ENCODE data around the gene C1orf159. TPM values are rescaled to one million over a fixed set of nuclear protein-coding genes. Genes with fewer than 3 reads are reported as not detected.

C1orf159 gene
- total and polyA plus RNA-seq, 2 of the 8 experiments (the other 6 are each of a cell fraction or from before 2014, with no cell fraction given), result 10.0 to 10.9 TPM

DNA sequence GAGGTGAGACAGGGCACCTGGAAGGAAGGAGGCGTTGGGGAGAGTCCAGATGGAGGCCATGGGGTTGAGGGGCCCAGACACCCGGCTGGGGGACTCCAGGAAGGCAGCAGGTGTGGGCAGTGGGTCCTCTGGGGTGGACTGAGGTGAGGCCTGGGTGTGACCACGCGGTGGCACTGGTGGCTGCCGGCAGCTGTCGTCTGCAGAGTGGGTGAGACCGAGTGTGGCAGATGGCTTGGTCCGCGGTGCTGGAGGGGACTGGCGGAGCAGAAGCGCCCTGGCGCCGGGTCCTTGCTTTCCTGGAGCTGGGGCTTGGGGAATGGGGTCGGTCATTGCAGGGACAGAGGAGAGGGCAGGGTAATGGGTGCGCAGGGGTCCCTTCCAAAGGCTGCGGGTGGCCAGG lies 83.5 kb downstream of the C1orf159 start (continued):
- TF ChIP-seq RFX5 (IDR thresholded peaks at IDR 0.05; ENCODE audit: borderline replicate concordance, low read depth, low read length), result no peak
- no peak for TF ChIP-seq GABPA (IDR thresholded peaks at IDR 0.05; ENCODE audit: borderline replicate concordance, insufficient read depth, low read length)
- no peak for TF ChIP-seq ZNF274 (IDR thresholded peaks at IDR 0.05; ENCODE audit: borderline replicate concordance, extremely low read depth, low read length)
- TF ChIP-seq CHD2 (IDR thresholded peaks at IDR 0.05; ENCODE audit: low read length), result no peak

Other genes with a start within 250 kb of the C1orf159 start
- gene SAMD11, start 192.2 kb downstream of the C1orf159 start, total RNA-seq (2021; fragmentation: NEBNext Ultra II Directional; extraction: Animal tissue kit (Norgen Biotek cat#: 25700)), result 0.25 and 0.30 TPM in 2 replicates
- 0.18 and 0.66 TPM in 2 replicates for gene SAMD11, start 192.2 kb downstream of the C1orf159 start, polyA plus RNA-seq (2011; rRNA removed)
- 130 TPM in 2 replicates for gene NOC2L, start 156.8 kb downstream of the C1orf159 start, total RNA-seq (2021; fragmentation: NEBNext Ultra II Directional; extraction: Animal tissue kit (Norgen Biotek cat#: 25700))
- gene NOC2L, start 156.8 kb downstream of the C1orf159 start, polyA plus RNA-seq (2011; rRNA removed), result 74.7 and 115 TPM in 2 replicates
- gene KLHL17, start 155.5 kb downstream of the C1orf159 start, total RNA-seq (2021; fragmentation: NEBNext Ultra II Directional; extraction: Animal tissue kit (Norgen Biotek cat#: 25700)), result 30.1 and 32.6 TPM in 2 replicates
- 36.1 and 62.3 TPM in 2 replicates for gene KLHL17, start 155.5 kb downstream of the C1orf159 start, polyA plus RNA-seq (2011; rRNA removed)
- 1.5 TPM in 2 replicates for gene PLEKHN1, start 149.6 kb downstream of the C1orf159 start, total RNA-seq (2021; fragmentation: NEBNext Ultra II Directional; extraction: Animal tissue kit (Norgen Biotek cat#: 25700))
- 0.39 and 1.2 TPM in 2 replicates for gene PLEKHN1, start 149.6 kb downstream of the C1orf159 start, polyA plus RNA-seq (2011; rRNA removed)
- not detected in 2 replicates for gene PERM1, start 134.0 kb downstream of the C1orf159 start, total RNA-seq (2021; fragmentation: NEBNext Ultra II Directional; extraction: Animal tissue kit (Norgen Biotek cat#: 25700))
- not detected in 2 replicates for gene PERM1, start 134.0 kb downstream of the C1orf159 start, polyA plus RNA-seq (2011; rRNA removed)
- gene HES4, start 116.0 kb downstream of the C1orf159 start, total RNA-seq (2021; fragmentation: NEBNext Ultra II Directional; extraction: Animal tissue kit (Norgen Biotek cat#: 25700)), result 1.2 and 2.8 TPM in 2 replicates
- 3.5 and 12.8 TPM in 2 replicates for gene HES4, start 116.0 kb downstream of the C1orf159 start, polyA plus RNA-seq (2011; rRNA removed)
- 27.7 and 29.3 TPM in 2 replicates for gene ISG15, start 102.6 kb downstream of the C1orf159 start, total RNA-seq (2021; fragmentation: NEBNext Ultra II Directional; extraction: Animal tissue kit (Norgen Biotek cat#: 25700))
- 121 and 123 TPM in 2 replicates for gene ISG15, start 102.6 kb downstream of the C1orf159 start, polyA plus RNA-seq (2011; rRNA removed)
- 155 and 162 TPM in 2 replicates for gene AGRN, start 96.0 kb downstream of the C1orf159 start, total RNA-seq (2021; fragmentation: NEBNext Ultra II Directional; extraction: Animal tissue kit (Norgen Biotek cat#: 25700))
- 52.3 and 104 TPM in 2 replicates for gene AGRN, start 96.0 kb downstream of the C1orf159 start, polyA plus RNA-seq (2011; rRNA removed)
- gene RNF223, start 41.8 kb downstream of the C1orf159 start, total RNA-seq (2021; fragmentation: NEBNext Ultra II Directional; extraction: Animal tissue kit (Norgen Biotek cat#: 25700)), result not detected in 2 replicates
- not detected in 2 replicates for gene RNF223, start 41.8 kb downstream of the C1orf159 start, polyA plus RNA-seq (2011; rRNA removed)
- gene TTLL10, start 57.8 kb upstream of the C1orf159 start, total RNA-seq (2021; fragmentation: NEBNext Ultra II Directional; extraction: Animal tissue kit (Norgen Biotek cat#: 25700)), result 1.6 and 1.7 TPM in 2 replicates
- 1.1 and 2.0 TPM in 2 replicates for gene TTLL10, start 57.8 kb upstream of the C1orf159 start, polyA plus RNA-seq (2011; rRNA removed)
- gene TNFRSF18, start 90.5 kb upstream of the C1orf159 start, total RNA-seq (2021; fragmentation: NEBNext Ultra II Directional; extraction: Animal tissue kit (Norgen Biotek cat#: 25700)), result 0.92 and 1.5 TPM in 2 replicates
- gene TNFRSF18, start 90.5 kb upstream of the C1orf159 start, polyA plus RNA-seq (2011; rRNA removed), result 2.5 and 2.7 TPM in 2 replicates
- not detected in 2 replicates for gene TNFRSF4, start 98.1 kb upstream of the C1orf159 start, total RNA-seq (2021; fragmentation: NEBNext Ultra II Directional; extraction: Animal tissue kit (Norgen Biotek cat#: 25700))
- gene TNFRSF4, start 98.1 kb upstream of the C1orf159 start, polyA plus RNA-seq (2011; rRNA removed), result 0.06 TPM in 1 of 2 replicates, not detected in the other
- gene SDF4, start 115.9 kb upstream of the C1orf159 start, total RNA-seq (2021; fragmentation: NEBNext Ultra II Directional; extraction: Animal tissue kit (Norgen Biotek cat#: 25700)), result 72.2 and 75.6 TPM in 2 replicates
- gene SDF4, start 115.9 kb upstream of the C1orf159 start, polyA plus RNA-seq (2011; rRNA removed), result 45.5 and 69.8 TPM in 2 replicates
- 18.2 and 18.4 TPM in 2 replicates for gene B3GALT6, start 116.1 kb upstream of the C1orf159 start, total RNA-seq (2021; fragmentation: NEBNext Ultra II Directional; extraction: Animal tissue kit (Norgen Biotek cat#: 25700))
- gene B3GALT6, start 116.1 kb upstream of the C1orf159 start, polyA plus RNA-seq (2011; rRNA removed), result 20.4 and 23.1 TPM in 2 replicates
- 3.7 and 4.9 TPM in 2 replicates for gene C1QTNF12, start 130.6 kb upstream of the C1orf159 start, total RNA-seq (2021; fragmentation: NEBNext Ultra II Directional; extraction: Animal tissue kit (Norgen Biotek cat#: 25700))
- gene C1QTNF12, start 130.6 kb upstream of the C1orf159 start, polyA plus RNA-seq (2011; rRNA removed), result 2.1 and 4.8 TPM in 2 replicates
- 67.2 and 67.9 TPM in 2 replicates for gene UBE2J2, start 157.8 kb upstream of the C1orf159 start, total RNA-seq (2021; fragmentation: NEBNext Ultra II Directional; extraction: Animal tissue kit (Norgen Biotek cat#: 25700))
- gene UBE2J2, start 157.8 kb upstream of the C1orf159 start, polyA plus RNA-seq (2011; rRNA removed), result 33.6 and 47.3 TPM in 2 replicates
- 0.90 and 1.2 TPM in 2 replicates for gene SCNN1D, start 164.3 kb upstream of the C1orf159 start, total RNA-seq (2021; fragmentation: NEBNext Ultra II Directional; extraction: Animal tissue kit (Norgen Biotek cat#: 25700))
- gene SCNN1D, start 164.3 kb upstream of the C1orf159 start, polyA plus RNA-seq (2011; rRNA removed), result 2.5 and 4.1 TPM in 2 replicates
- 26.5 and 28.3 TPM in 2 replicates for gene ACAP3, start 191.8 kb upstream of the C1orf159 start, total RNA-seq (2021; fragmentation: NEBNext Ultra II Directional; extraction: Animal tissue kit (Norgen Biotek cat#: 25700))
- 14.8 and 30.0 TPM in 2 replicates for gene ACAP3, start 191.8 kb upstream of the C1orf159 start, polyA plus RNA-seq (2011; rRNA removed)
- gene PUSL1, start 192.5 kb upstream of the C1orf159 start, total RNA-seq (2021; fragmentation: NEBNext Ultra II Directional; extraction: Animal tissue kit (Norgen Biotek cat#: 25700)), result 38.8 and 40.1 TPM in 2 replicates
- 87.4 and 108 TPM in 2 replicates for gene PUSL1, start 192.5 kb upstream of the C1orf159 start, polyA plus RNA-seq (2011; rRNA removed)
- 113 and 116 TPM in 2 replicates for gene INTS11, start 208.6 kb upstream of the C1orf159 start, total RNA-seq (2021; fragmentation: NEBNext Ultra II Directional; extraction: Animal tissue kit (Norgen Biotek cat#: 25700))
- gene INTS11, start 208.6 kb upstream of the C1orf159 start, polyA plus RNA-seq (2011; rRNA removed), result 243 and 324 TPM in 2 replicates
- 10.6 and 13.3 TPM in 2 replicates for gene CPTP, start 208.7 kb upstream of the C1orf159 start, total RNA-seq (2021; fragmentation: NEBNext Ultra II Directional; extraction: Animal tissue kit (Norgen Biotek cat#: 25700))
- 8.1 and 13.4 TPM in 2 replicates for gene CPTP, start 208.7 kb upstream of the C1orf159 start, polyA plus RNA-seq (2011; rRNA removed)
- gene TAS1R3, start 215.2 kb upstream of the C1orf159 start, total RNA-seq (2021; fragmentation: NEBNext Ultra II Directional; extraction: Animal tissue kit (Norgen Biotek cat#: 25700)), result 0.11 and 0.19 TPM in 2 replicates
- gene TAS1R3, start 215.2 kb upstream of the C1orf159 start, polyA plus RNA-seq (2011; rRNA removed), result 0.03 and 0.16 TPM in 2 replicates
- gene DVL1, start 233.3 kb upstream of the C1orf159 start, total RNA-seq (2021; fragmentation: NEBNext Ultra II Directional; extraction: Animal tissue kit (Norgen Biotek cat#: 25700)), result 56.0 and 58.9 TPM in 2 replicates
- gene DVL1, start 233.3 kb upstream of the C1orf159 start, polyA plus RNA-seq (2011; rRNA removed), result 39.4 and 59.8 TPM in 2 replicates
- gene MXRA8, start 242.5 kb upstream of the C1orf159 start, total RNA-seq (2021; fragmentation: NEBNext Ultra II Directional; extraction: Animal tissue kit (Norgen Biotek cat#: 25700)), result 10.0 and 10.5 TPM in 2 replicates
- 17.2 and 35.4 TPM in 2 replicates for gene MXRA8, start 242.5 kb upstream of the C1orf159 start, polyA plus RNA-seq (2011; rRNA removed)

Data from H1 (cell line).